ENCODE results near the gene IQCN. TPM values are rescaled to one million over a fixed set of nuclear protein-coding genes. Genes with fewer than 3 reads are reported as not detected.

Gene IQCN
- total RNA-seq, 3 donors from 2014 or later (not counting 1 experiment from before 2014, with no cell fraction given), result 13.7 to 19.4 (median 15.6) TPM

GRCh38 chr19:18317961-18318800 lies 43.9 kb upstream of the IQCN start:
- H3K4me3 Mint-ChIP-seq, result peak overlapping the region; percentile 76
- H3K27ac Mint-ChIP-seq, result peak overlapping the region; percentile 85 to 90
- no peaks in the 10 kb centered on the region for H3K27me3 Mint-ChIP-seq (ENCODE audit: low read depth in 2 of 2)
- DNase-seq (peak; percentile 44 to 70), ATAC-seq (peak; percentile 28 to 33 (median 32))
- no peaks in the 10 kb centered on the region for H3K9me3 Mint-ChIP-seq
- 25% methylated on average over 16 of the region's 18 CpGs for WGBS (ENCODE audit: insufficient coverage)
- peaks cover 44 to 52% of the 10 kb centered on the region in 2 donors for H3K4me1 Mint-ChIP-seq
- no peaks in the 10 kb centered on the region for H3K36me3 Mint-ChIP-seq
- intact Hi-C loops (cut with micrococcal nuclease), result no loop called here
- H3K27ac ChIP-seq (ENCODE audit: low read length), result peak overlapping the region; percentile 70
- no peaks in the 10 kb centered on the region for H3K9me3 ChIP-seq (ENCODE audit: control insufficient read depth, insufficient read depth, low read length)
- peaks cover 69% of the 10 kb centered on the region for H3K4me1 ChIP-seq (ENCODE audit: control insufficient read depth, insufficient read depth, low read length)
- peaks cover 5% of the 10 kb centered on the region for H3K36me3 ChIP-seq (ENCODE audit: control insufficient read depth, insufficient read depth, low read length)
- no peak overlapping the region for H3K4me3 ChIP-seq (ENCODE audit: low read length)
- no peaks in the 10 kb centered on the region for H3K27me3 ChIP-seq (ENCODE audit: control insufficient read depth, insufficient read depth, low read length)
- TF ChIP-seq, protein P1, sequence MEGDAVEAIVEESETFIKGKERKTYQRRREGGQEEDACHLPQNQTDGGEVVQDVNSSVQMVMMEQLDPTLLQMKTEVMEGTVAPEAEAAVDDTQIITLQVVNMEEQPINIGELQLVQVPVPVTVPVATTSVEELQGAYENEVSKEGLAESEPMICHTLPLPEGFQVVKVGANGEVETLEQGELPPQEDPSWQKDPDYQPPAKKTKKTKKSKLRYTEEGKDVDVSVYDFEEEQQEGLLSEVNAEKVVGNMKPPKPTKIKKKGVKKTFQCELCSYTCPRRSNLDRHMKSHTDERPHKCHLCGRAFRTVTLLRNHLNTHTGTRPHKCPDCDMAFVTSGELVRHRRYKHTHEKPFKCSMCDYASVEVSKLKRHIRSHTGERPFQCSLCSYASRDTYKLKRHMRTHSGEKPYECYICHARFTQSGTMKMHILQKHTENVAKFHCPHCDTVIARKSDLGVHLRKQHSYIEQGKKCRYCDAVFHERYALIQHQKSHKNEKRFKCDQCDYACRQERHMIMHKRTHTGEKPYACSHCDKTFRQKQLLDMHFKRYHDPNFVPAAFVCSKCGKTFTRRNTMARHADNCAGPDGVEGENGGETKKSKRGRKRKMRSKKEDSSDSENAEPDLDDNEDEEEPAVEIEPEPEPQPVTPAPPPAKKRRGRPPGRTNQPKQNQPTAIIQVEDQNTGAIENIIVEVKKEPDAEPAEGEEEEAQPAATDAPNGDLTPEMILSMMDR (IDR thresholded peaks at IDR 0.05), result no peak

DNA sequence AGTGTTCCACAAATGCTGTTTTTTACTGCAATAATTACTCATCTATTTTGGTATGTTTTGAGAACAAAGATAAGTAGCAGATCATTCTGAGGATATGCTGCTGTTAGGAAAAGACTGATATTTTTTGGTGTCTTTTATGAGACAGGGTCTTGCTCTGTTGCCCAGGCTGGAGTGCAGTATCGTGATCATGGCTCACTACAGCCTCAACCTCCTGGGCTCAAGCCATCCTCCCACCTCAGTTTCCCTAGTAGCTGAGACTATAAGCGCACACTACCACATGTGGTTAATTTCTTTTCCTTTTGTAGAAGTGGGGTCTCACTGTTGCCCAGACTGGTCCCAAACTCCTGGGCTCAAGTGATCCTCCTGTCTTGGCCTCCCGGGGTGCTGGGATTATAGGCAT lies 39.1 kb upstream of the IQCN start:
- Mint-ChIP-seq H3K4me3 (no peak overlapping the region), H3K36me3 (no peaks in the 10 kb centered on the region), H3K4me1 (peaks cover 17 to 20% of the 10 kb centered on the region in 2 donors), H3K27me3 (ENCODE audit: low read depth in 2 of 2) (no peaks in the 10 kb centered on the region), H3K27ac (no peak overlapping the region), H3K9me3 (no peaks in the 10 kb centered on the region)
- WGBS (ENCODE audit: insufficient coverage), result 100% methylated on average over 3 of the region's 3 CpGs
- H3K36me3 ChIP-seq (ENCODE audit: control insufficient read depth, insufficient read depth, low read length), result peaks cover 23% of the 10 kb centered on the region
- intact Hi-C loops (cut with micrococcal nuclease), result no loop called here
- H3K4me3 ChIP-seq (ENCODE audit: low read length), result no peak overlapping the region
- H3K27me3 ChIP-seq (ENCODE audit: control insufficient read depth, insufficient read depth, low read length), result no peaks in the 10 kb centered on the region
- DNase-seq, result no peak
- H3K9me3 ChIP-seq (ENCODE audit: control insufficient read depth, insufficient read depth, low read length), result no peaks in the 10 kb centered on the region
- TF ChIP-seq, protein P1 (IDR thresholded peaks at IDR 0.05), result no peak
- H3K27ac ChIP-seq (ENCODE audit: low read length), result no peak overlapping the region
- H3K4me1 ChIP-seq (ENCODE audit: control insufficient read depth, insufficient read depth, low read length), result peaks cover 35% of the 10 kb centered on the region
- ATAC-seq, result no peak

DNA sequence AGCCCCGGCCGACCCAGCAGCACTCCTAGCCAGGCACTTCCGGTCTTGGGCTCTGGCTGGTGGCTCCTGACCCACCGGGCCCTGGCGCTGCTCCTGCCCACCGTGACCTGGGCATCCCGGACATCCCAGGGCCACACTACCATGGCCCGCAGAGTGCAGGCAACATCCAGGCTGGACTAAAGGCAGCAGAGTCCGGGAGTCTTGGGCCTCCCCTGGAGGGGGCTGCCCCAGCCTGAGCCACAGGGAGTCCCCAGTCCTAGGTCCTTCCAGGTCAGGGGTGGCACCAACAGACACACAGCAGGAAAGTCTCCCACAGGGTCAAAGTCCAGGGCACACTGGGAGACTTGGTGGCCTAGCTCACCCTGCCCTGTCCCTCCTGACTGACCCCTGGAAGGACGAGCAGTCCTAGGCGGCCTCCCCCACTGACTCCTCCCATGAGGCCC lies 37.9 kb upstream of the IQCN start:
- no peaks in the 10 kb centered on the region for H3K9me3 Mint-ChIP-seq
- WGBS (ENCODE audit: insufficient coverage), result 94% methylated on average over 9 of the region's 11 CpGs
- no peak overlapping the region for H3K27ac ChIP-seq (ENCODE audit: low read length)
- H3K36me3 ChIP-seq (ENCODE audit: control insufficient read depth, insufficient read depth, low read length), result peaks cover 26% of the 10 kb centered on the region
- H3K36me3 Mint-ChIP-seq, result no peaks in the 10 kb centered on the region
- H3K9me3 ChIP-seq (ENCODE audit: control insufficient read depth, insufficient read depth, low read length), result no peaks in the 10 kb centered on the region
- TF ChIP-seq, protein P1 (IDR thresholded peaks at IDR 0.05), result no peak
- H3K4me3 Mint-ChIP-seq, result no peak overlapping the region
- intact Hi-C loops (cut with micrococcal nuclease), result no loop called here
- no peak for ATAC-seq
- H3K27ac Mint-ChIP-seq, result no peak overlapping the region
- H3K27me3 Mint-ChIP-seq (ENCODE audit: low read depth in 2 of 2), result no peaks in the 10 kb centered on the region
- H3K27me3 ChIP-seq (ENCODE audit: control insufficient read depth, insufficient read depth, low read length), result no peaks in the 10 kb centered on the region
- no peak for DNase-seq
- peaks cover 10 to 11% of the 10 kb centered on the region in 2 donors for H3K4me1 Mint-ChIP-seq
- peaks cover 30% of the 10 kb centered on the region for H3K4me1 ChIP-seq (ENCODE audit: control insufficient read depth, insufficient read depth, low read length)
- H3K4me3 ChIP-seq (ENCODE audit: low read length), result no peak overlapping the region
